ENCODE data around the gene SLC16A3. TPM values are rescaled to one million over a fixed set of nuclear protein-coding genes. Genes with fewer than 3 reads are reported as not detected.
A peak's percentile ranks its signal among the peaks of the same experiment; 100 is the strongest.

Gene SLC16A3
- total RNA-seq, 1 donor from 2014 or later, result 68.8 TPM

DNA sequence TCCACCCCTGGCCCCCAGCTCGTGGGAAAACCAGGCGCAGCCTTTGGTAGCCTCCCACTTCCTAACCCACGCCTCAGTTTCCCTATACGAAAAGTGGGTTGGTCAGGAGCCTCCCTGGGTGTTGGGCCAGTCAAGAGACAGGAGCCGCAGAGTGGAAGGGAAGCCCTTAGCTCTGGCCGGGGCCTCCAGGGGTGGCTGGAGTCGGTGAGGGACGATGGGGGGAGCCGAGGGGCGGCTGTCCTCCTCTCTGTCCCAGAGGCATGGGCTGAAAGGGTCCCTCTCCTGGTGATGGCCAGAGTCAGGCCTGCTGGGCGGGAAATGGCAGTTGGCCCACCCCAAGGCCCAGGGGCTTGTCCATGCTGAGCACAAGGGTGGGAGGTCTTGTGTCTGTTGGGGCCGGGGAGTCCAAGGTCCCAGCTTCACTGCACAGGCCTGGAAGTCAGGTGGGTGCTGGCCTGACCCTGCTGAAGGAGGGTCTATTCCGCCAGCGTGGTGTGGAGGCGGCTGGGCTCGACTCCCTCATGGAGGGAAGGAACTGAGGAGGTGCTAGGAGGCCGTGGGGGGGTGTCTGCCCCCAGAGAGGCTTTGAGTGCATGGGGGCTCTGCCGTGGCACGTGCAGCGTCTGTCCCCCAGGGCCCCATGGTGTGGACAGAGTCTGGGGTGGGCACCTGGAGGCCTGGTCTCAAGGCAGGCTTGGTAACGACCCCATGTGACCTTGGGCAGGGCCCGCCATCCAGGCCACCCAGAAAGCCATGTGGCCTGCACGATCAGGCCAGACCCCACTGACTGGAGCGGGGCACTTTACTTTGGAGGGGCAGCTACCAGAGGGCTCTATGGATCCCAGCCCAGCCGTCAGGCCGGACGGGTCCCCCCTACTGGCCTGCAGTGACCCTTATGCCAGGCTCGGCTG is 1.1 kb downstream of the SLC16A3 start:
- H3K27me3 Mint-ChIP-seq (ENCODE audit: low read depth), result peaks cover 14% of the 10 kb centered on the region
- H3K4me1 Mint-ChIP-seq, result peaks cover 15% of the 10 kb centered on the region
- DNase-seq (ENCODE audit: low spot score in 2 of 2, unreplicated experiment in 2 of 2), result no peak
- no peaks in the 10 kb centered on the region for H3K9me3 Mint-ChIP-seq
- H3K36me3 Mint-ChIP-seq, result no peaks in the 10 kb centered on the region
- TF ChIP-seq, protein P1, sequence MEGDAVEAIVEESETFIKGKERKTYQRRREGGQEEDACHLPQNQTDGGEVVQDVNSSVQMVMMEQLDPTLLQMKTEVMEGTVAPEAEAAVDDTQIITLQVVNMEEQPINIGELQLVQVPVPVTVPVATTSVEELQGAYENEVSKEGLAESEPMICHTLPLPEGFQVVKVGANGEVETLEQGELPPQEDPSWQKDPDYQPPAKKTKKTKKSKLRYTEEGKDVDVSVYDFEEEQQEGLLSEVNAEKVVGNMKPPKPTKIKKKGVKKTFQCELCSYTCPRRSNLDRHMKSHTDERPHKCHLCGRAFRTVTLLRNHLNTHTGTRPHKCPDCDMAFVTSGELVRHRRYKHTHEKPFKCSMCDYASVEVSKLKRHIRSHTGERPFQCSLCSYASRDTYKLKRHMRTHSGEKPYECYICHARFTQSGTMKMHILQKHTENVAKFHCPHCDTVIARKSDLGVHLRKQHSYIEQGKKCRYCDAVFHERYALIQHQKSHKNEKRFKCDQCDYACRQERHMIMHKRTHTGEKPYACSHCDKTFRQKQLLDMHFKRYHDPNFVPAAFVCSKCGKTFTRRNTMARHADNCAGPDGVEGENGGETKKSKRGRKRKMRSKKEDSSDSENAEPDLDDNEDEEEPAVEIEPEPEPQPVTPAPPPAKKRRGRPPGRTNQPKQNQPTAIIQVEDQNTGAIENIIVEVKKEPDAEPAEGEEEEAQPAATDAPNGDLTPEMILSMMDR (IDR thresholded peaks at IDR 0.05; ENCODE audit: unreplicated experiment), result no peak
- peak overlapping the region; percentile 75 for H3K27ac Mint-ChIP-seq
- peak overlapping the region; percentile 78 for H3K4me3 Mint-ChIP-seq

GRCh38 chr17:82230609-82231311 is 1.9 kb downstream of the SLC16A3 start:
- H3K4me1 Mint-ChIP-seq, result peaks cover 16% of the 10 kb centered on the region
- H3K4me3 Mint-ChIP-seq, result peak overlapping the region; percentile 78
- H3K27ac Mint-ChIP-seq, result no peak overlapping the region
- no peaks in the 10 kb centered on the region for H3K36me3 Mint-ChIP-seq
- peaks cover 14% of the 10 kb centered on the region for H3K27me3 Mint-ChIP-seq (ENCODE audit: low read depth)
- DNase-seq (ENCODE audit: low spot score in 2 of 2, unreplicated experiment in 2 of 2), result peak; percentile 65 to 66
- TF ChIP-seq, protein P1 (IDR thresholded peaks at IDR 0.05; ENCODE audit: unreplicated experiment), result peak; percentile 60
- no peaks in the 10 kb centered on the region for H3K9me3 Mint-ChIP-seq

DNA sequence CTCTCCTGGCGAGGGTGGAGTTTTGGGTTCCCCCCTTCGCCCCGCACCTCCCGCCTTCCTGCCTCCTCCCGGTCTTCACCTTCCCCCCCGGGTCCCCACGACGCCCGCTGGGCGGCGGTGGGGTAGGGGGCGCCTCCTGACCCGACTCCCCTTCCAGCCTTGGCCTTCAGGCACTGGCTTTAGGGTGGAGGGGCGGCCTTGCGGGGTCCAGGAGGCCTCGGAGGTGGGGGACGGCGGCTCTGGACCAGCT is 2.4 kb downstream of the SLC16A3 start:
- no peaks in the 10 kb centered on the region for H3K36me3 Mint-ChIP-seq
- peaks cover 19% of the 10 kb centered on the region for H3K4me1 Mint-ChIP-seq
- DNase-seq (ENCODE audit: low spot score in 2 of 2, unreplicated experiment in 2 of 2), result no peak
- peaks cover 14% of the 10 kb centered on the region for H3K27me3 Mint-ChIP-seq (ENCODE audit: low read depth)
- TF ChIP-seq, protein P1 (IDR thresholded peaks at IDR 0.05; ENCODE audit: unreplicated experiment), result no peak
- no peak overlapping the region for H3K27ac Mint-ChIP-seq
- H3K9me3 Mint-ChIP-seq, result no peaks in the 10 kb centered on the region
- H3K4me3 Mint-ChIP-seq, result peak overlapping the region; percentile 53

GRCh38 chr17:82231562-82232321 is 2.9 kb downstream of the SLC16A3 start:
- Mint-ChIP-seq H3K4me1 (peaks cover 19% of the 10 kb centered on the region), H3K27me3 (ENCODE audit: low read depth) (peaks cover 14% of the 10 kb centered on the region), H3K27ac (no peak overlapping the region), H3K36me3 (no peaks in the 10 kb centered on the region), H3K4me3 (peak overlapping the region; percentile 53), H3K9me3 (no peaks in the 10 kb centered on the region)
- no peak for DNase-seq (ENCODE audit: low spot score in 2 of 2, unreplicated experiment in 2 of 2)
- TF ChIP-seq, protein P1 (IDR thresholded peaks at IDR 0.05; ENCODE audit: unreplicated experiment), result no peak

DNA sequence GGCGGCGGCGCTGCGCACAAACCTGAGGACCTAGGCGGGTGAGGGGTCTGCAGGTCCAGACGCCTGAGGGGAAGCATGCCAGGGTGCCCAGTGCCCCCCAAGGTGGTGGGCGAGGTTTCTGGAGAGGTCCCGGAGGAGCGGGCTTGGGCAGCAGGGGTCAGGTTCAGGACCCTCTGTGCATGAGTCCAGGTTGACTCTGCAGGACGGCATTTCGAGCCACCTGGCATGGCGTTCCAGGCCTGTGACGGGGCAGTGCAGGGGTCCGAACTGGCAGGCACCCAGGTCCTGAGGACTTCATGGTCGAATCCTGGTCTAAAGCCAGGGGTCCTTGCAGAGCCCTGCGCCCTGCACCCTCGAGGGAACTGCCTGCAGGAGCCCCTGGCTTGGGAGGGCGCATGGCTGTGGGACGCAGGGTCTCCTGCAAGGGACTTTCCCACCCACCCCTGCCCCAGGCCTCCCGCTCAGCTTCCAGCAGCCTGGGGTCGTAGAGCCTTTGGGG is 3.5 kb downstream of the SLC16A3 start:
- Mint-ChIP-seq H3K27me3 (ENCODE audit: low read depth) (peaks cover 11% of the 10 kb centered on the region), H3K4me3 (peak overlapping the region; percentile 43), H3K27ac (no peak overlapping the region), H3K36me3 (peaks cover under 1% of the 10 kb centered on the region), H3K4me1 (peaks cover 19% of the 10 kb centered on the region), H3K9me3 (no peaks in the 10 kb centered on the region)
- TF ChIP-seq, protein P1 (IDR thresholded peaks at IDR 0.05; ENCODE audit: unreplicated experiment), result no peak
- DNase-seq (ENCODE audit: low spot score in 2 of 2, unreplicated experiment in 2 of 2), result no peak
